ENCODE data around the gene RAB7A. TPM values are rescaled to one million over a fixed set of nuclear protein-coding genes. Genes with fewer than 3 reads are reported as not detected.

The RAB7A gene
- total and polyA plus RNA-seq, 2 of the 13 experiments (the other 11 are each of a cell fraction or from before 2014, with no cell fraction given): 26.5 to 182 TPM

DNA sequence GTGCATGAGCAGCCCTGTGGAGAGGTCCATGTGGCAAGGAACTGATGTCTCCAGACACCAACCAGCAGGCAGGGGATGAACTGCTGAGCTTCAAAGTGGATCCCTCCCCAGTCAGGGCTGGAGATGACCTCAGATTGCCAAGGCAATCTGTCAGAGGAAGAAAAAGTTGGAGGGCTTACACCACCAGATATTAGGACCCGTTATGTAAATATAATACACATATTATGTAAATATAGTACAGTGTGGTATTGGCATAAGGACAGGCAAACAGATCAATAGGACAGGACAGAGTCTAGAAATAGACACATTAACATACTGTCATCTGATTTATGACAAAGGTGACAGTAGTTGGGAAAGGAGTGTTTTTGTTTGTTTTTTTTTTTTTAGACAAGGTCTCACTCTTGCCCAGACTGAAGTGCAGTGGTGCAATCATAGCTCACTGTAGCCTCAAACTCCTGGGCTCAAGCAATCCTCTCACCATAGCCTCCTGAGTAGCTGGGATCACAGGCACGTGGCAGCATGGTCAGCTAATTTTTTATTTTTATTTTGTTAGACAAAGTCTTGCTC is 18.0 kb upstream of the RAB7A start:
- ChIA-PET CTCF (ENCODE audit: low intra/inter-chr PET ratio, low total read pairs) (no interaction called here), POLR2A (interaction anchor here (0.8 to 1.0 kb wide), 2 partner anchors 10 to 28 kb away, joined by 4 to 7 read pairs; no protein-coding TSS in a partner anchor)
- H3K27ac ChIP-seq (ENCODE audit: extremely low read length, insufficient read depth, low read length): peak overlapping the region; percentile 28
- H3K36me3 ChIP-seq (replicated peaks in 1 of 2; ENCODE audit: control insufficient read depth in 1 of 2, insufficient read depth in 2 of 2, low read length in 2 of 2): no peaks in the 10 kb centered on the region
- H3K9ac ChIP-seq (ENCODE audit: insufficient read depth, low read depth, low read length): no peak overlapping the region
- no peaks in the 10 kb centered on the region for H3K9me3 ChIP-seq (ENCODE audit: low read length)
- BruUV-seq (replicated peaks): no TSS peak
- H3K4me2 ChIP-seq (ENCODE audit: low read depth, low read length): peak overlapping the region; percentile 30
- DNase-seq (ENCODE audit: low spot score) (peak; percentile 74), ATAC-seq (peak; percentile 90), FAIRE-seq (peak; percentile 15)
- in situ Hi-C loops (cut with HindIII; ENCODE audit: extremely low pct_ligation_motif_present, low pct_unique_long_range_greater_than_20kb) (no loop called here), intact Hi-C loops (cut with micrococcal nuclease; ENCODE audit: unreplicated experiment) (no loop called here)
- WGBS (ENCODE audit: low lambda C conversion rate): 0% methylated on average over 2 of the region's 2 CpGs
- H3K4me3 ChIP-seq (replicated peaks in 1 of 3; ENCODE audit: insufficient read depth in 1 of 3, low read depth in 2 of 3, low read length in 3 of 3): no peak overlapping the region
- no peaks in the 10 kb centered on the region for H4K20me1 ChIP-seq (ENCODE audit: insufficient read depth, low read length)
- peaks cover 4 to 9% of the 10 kb centered on the region in 2 experiments; a peak in 3 of 5 replicates for H3K27me3 ChIP-seq (ENCODE audit: control insufficient read depth in 1 of 2, insufficient read depth in 2 of 2, low read length in 2 of 2)
- H2AFZ ChIP-seq (ENCODE audit: low read length): no peak overlapping the region
- H3K79me2 ChIP-seq (ENCODE audit: insufficient read depth, low read length): no peaks in the 10 kb centered on the region
- peaks cover 20% of the 10 kb centered on the region for H3K4me1 ChIP-seq (ENCODE audit: insufficient read depth, low read length)
- no peak for TF ChIP-seq EHMT2 (IDR thresholded peaks at IDR 0.05; ENCODE audit: borderline replicate concordance, low read depth, low read length)
- peak; percentile 97 for TF ChIP-seq TBX3 (IDR thresholded peaks at IDR 0.05; ENCODE audit: borderline replicate concordance)
- TF ChIP-seq, protein P1, sequence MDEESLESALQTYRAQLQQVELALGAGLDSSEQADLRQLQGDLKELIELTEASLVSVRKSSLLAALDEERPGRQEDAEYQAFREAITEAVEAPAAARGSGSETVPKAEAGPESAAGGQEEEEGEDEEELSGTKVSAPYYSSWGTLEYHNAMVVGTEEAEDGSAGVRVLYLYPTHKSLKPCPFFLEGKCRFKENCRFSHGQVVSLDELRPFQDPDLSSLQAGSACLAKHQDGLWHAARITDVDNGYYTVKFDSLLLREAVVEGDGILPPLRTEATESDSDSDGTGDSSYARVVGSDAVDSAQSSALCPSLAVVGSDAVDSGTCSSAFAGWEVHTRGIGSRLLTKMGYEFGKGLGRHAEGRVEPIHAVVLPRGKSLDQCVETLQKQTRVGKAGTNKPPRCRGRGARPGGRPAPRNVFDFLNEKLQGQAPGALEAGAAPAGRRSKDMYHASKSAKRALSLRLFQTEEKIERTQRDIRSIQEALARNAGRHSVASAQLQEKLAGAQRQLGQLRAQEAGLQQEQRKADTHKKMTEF (CRISPR knock-in tag; IDR thresholded peaks at IDR 0.05): peak; percentile 74
- peak; percentile 26; the same call in 1 of the 2 replicates for TF ChIP-seq KAT8 (CRISPR knock-in tag; IDR thresholded peaks at IDR 0.05)
- peak; percentile 76 for TF ChIP-seq CEBPG (CRISPR knock-in tag; IDR thresholded peaks at IDR 0.05)
- TF ChIP-seq TFDP1 (CRISPR knock-in tag; IDR thresholded peaks at IDR 0.05; ENCODE audit: borderline replicate concordance): no peak
- TF ChIP-seq ZMAT3 (CRISPR knock-in tag; conservative IDR thresholded peaks at IDR 0.05): peak; percentile 49; the same call in 1 of the 2 replicates
- TF ChIP-seq RNF219 (CRISPR knock-in tag; IDR thresholded peaks at IDR 0.05): no peak
- TF ChIP-seq, protein P2, sequence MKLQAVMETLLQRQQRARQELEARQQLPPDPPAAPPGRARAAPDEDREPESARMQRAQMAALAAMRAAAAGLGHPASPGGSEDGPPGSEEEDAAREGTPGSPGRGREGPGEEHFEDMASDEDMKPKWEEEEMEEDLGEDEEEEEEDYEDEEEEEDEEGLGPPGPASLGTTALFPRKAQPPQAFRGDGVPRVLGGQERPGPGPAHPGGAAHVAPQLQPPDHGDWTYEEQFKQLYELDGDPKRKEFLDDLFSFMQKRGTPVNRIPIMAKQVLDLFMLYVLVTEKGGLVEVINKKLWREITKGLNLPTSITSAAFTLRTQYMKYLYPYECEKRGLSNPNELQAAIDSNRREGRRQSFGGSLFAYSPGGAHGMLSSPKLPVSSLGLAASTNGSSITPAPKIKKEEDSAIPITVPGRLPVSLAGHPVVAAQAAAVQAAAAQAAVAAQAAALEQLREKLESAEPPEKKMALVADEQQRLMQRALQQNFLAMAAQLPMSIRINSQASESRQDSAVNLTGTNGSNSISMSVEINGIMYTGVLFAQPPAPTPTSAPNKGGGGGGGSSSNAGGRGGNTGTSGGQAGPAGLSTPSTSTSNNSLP (IDR thresholded peaks at IDR 0.05; ENCODE audit: low read depth, low read length): peak; percentile 99
- TF ChIP-seq, protein P3, sequence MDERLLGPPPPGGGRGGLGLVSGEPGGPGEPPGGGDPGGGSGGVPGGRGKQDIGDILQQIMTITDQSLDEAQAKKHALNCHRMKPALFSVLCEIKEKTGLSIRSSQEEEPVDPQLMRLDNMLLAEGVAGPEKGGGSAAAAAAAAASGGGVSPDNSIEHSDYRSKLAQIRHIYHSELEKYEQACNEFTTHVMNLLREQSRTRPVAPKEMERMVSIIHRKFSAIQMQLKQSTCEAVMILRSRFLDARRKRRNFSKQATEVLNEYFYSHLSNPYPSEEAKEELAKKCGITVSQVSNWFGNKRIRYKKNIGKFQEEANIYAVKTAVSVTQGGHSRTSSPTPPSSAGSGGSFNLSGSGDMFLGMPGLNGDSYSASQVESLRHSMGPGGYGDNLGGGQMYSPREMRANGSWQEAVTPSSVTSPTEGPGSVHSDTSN (CRISPR knock-in tag; IDR thresholded peaks at IDR 0.05): peak; percentile 80
- peak; percentile 91 for TF ChIP-seq NR2F2 (IDR thresholded peaks at IDR 0.05; ENCODE audit: borderline replicate concordance, low read depth)
- TF ChIP-seq ZNF562 (CRISPR knock-in tag; IDR thresholded peaks at IDR 0.05; ENCODE audit: borderline replicate concordance): no peak
- peak; percentile 97 for TF ChIP-seq ZNF362 (CRISPR knock-in tag; IDR thresholded peaks at IDR 0.05; ENCODE audit: borderline replicate concordance)
- TF ChIP-seq ZNF24 (IDR thresholded peaks at IDR 0.05): no peak
- TF ChIP-seq ZNF337 (CRISPR knock-in tag; IDR thresholded peaks at IDR 0.05; ENCODE audit: borderline replicate concordance, low read depth): no peak
